HG03558 (cell line): Measurements from ENCODE around the gene DTHD1.

ENCODE experiments used
- ATAC-seq: cut with Tn5 transposase; IDR thresholded peaks from one replicate; pipeline ENCODE4 v1.9.1; 2021; ENCODE audit warnings: moderate number of reproducible peaks; ENCODE audit not compliant: unreplicated experiment; ENCODE audit errors: extremely low read depth

The DTHD1 gene

GRCh38 chr4:36281384-36282106 lies at the start of gene DTHD1:
TSS of gene DTHD1 (plus strand) at chr4:36281616. CDS start at chr4:36281759, 143 bp downstream.
- no peak for ATAC-seq

- no peak for ATAC-seq
Observed at GRCh38 chr4:36233567-36234266, 47.7 kb upstream of the DTHD1 start.

DNA sequence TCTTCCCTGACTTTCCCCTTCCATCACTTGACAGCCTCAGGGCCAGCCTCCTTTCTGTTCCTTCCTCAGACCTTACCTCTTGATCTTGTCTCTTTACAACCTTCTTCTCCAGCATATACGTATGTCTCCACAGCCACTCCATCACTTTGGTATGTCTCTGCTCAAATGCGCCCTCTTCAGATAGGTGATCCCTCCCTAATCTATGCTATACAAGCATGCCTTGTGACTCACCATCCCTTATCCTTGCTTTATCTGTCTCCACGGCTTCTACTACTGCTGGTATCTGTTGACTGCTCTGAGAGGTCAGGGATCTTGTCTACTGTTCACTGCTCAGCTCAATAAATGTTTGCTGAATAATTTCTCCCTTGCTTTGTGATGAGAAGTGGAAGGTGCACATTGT lies 46.1 kb upstream of the DTHD1 start:
- no peak for ATAC-seq

DNA sequence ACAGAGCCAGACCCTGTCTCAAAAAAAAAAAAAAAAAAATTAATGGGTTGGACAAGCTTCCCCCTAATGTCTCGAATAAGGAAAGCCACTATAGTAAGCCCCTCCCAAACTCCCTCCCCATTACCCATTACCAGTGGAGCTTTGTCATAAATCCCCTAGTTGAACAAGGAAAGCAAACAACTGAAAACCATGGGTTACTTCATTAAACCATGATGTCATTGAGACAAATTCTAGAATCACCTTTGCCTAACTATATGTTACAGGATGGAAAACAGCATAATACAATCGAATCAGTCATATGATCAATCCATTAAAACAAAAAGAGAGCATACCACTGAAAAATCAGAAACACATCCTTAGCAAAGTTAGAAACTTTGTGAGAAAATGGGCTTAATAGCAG lies 45.3 kb upstream of the DTHD1 start:
- no peak for ATAC-seq

DNA sequence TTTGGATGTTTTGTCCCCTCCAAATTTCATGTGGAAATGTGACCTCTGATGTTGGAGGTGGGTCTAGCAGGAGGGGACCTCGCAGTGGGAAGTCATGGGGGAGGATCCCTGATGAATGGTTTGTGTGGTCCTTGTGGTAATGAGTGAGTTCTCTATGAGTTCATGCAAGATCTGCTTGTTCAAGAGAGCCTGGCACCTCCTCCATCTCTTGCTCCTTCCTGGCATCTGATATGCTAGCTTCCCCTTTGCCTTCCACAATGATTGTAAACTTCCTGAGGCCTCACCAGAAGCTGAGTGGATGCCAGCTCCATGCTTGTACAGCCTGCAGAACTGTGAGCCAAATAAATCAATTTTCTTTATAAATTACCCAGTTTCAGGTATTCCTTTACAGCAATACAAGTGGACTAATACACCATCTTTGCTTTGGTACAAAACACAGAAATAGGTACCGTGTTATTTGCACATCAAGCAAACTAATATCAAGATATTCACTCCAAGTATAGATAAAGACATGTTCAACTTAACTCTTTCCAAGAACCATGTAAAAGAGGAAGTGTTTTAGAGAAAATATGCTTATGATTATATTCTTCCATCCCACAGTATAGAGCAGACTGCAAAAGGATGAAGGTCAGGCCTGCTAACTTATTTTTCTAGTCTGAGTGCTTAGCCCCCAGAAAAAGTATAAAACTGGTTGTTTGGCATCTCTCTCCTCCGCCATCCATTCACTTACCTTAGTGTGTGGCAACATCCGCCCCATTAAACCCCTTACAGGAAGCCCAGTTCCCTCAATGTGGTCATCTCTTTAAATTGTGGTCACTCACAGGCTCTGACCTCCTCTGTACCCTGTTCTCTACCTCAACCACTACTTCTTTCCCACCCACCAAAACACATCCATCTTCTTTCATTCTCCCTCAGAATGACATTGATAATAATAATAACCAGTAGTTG lies 43.8 kb upstream of the DTHD1 start:
- no peak for ATAC-seq

DNA sequence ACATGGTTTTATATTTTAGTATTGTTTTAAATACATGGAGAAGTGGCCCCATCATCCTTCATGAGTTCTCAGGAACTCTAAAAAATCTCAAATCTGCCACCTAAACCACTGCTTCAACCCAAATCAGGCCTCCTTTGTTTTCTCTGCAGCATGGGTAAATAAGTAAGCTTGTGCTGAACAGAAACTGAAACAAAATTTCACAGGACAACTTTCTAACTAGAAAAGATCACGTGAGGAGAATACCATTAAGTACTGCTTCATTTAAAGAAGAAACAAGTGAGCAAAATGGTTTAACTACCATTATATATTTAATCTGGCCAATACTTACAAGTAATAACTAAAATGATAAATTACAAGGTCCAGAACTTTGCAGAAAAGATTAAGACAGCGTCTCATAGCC lies 39.6 kb upstream of the DTHD1 start:
- peak; percentile 34 for ATAC-seq

GRCh38 chr4:36242629-36243354 lies 38.6 kb upstream of the DTHD1 start:
- ATAC-seq, result no peak

- no peak for ATAC-seq
Observed at GRCh38 chr4:36243355-36244256, 37.8 kb upstream of the DTHD1 start.

- ATAC-seq, result peak; percentile 40
Observed at GRCh38 chr4:36244257-36245082, 36.9 kb upstream of the DTHD1 start, which contains the start of gene ARAP2. TSS of gene ARAP2 (minus strand) at chr4:36244514. CDS start at chr4:36229486, 15,028 bp downstream.

GRCh38 chr4:36249610-36250009 lies 31.8 kb upstream of the DTHD1 start:
- no peak for ATAC-seq

DNA sequence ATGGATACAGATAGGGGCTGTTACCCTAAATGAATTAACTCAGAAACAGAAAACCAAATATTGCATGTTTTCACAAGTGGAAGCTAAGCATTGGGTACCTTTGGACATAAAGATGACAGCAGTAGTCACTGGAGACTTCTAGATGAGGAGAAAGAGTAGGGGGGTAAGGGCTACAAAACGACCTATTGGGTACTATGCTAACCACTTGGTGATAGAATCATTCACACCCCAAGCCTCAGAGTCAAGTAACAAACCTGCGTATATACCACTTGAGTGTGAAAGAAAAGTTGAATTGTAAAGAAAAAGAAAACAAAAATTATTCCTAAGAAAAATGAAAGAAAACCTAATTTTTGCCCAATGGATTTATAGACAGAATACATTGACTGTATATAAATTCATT lies 29.4 kb upstream of the DTHD1 start:
- no peak for ATAC-seq

DNA sequence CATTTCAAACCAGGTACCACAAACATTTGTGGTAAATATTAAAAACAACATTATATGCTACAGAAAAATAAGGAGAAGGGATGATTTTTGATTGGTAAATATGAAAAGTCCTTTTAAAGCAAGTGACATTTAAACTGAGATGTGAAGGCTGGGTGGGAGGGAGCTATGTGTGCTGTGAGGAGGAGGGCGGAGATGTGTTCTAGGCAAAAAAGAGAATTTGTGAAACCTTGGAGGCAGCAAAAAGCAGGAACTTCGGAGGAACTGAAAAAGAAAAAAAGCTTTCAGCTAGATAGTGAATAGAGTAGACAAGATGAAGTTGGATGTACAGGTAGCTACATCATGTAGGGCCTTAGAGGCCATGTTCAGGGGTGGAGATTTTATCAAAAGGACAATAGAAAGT lies 27.0 kb upstream of the DTHD1 start:
- no peak for ATAC-seq

- peak; percentile 78 for ATAC-seq
Observed at GRCh38 chr4:36255577-36255976, 25.8 kb upstream of the DTHD1 start.

- ATAC-seq, result peak; percentile 31
Observed at GRCh38 chr4:36256398-36256891, 25.0 kb upstream of the DTHD1 start.

GRCh38 chr4:36260731-36261130 lies 20.7 kb upstream of the DTHD1 start:
- no peak for ATAC-seq

DNA sequence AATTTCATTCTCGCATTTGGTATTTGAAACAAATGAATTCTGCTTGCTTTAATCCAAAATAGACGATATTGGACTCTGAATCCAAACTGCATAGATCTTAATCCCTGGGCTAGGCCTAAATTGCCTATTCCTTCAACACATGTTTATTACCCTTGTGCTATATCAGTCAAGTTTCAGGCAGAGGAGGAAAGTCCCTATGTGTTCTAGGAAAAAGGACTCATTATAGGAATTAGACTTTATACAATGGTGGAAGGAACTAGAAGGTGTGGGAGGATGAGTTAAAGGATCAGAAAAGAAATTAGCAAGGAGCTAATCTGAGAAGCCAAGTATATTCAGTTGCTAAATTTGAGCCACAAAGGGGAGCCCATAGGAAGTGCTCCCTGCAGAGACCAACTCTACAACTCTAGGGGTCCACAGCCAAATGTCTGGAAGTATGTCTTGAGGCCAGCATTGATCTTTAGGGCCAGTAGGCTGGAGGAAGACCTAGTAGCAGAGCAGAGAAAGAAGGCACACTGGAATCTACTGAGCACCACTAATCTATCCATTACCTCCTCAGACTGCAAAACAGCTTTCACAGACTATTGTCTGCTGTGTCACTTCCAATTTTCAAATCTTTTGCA lies 17.1 kb upstream of the DTHD1 start:
- ATAC-seq, result no peak

GRCh38 chr4:36267486-36268268 lies 13.7 kb upstream of the DTHD1 start:
- ATAC-seq, result no peak
